ENCODE results near the gene ITGAX.
"Not testable (repeated sequence)": the region's sequence is repeated elsewhere in the genome, so short reads cannot be mapped to it uniquely, and the experiment has no call there.

Gene ITGAX

DNA sequence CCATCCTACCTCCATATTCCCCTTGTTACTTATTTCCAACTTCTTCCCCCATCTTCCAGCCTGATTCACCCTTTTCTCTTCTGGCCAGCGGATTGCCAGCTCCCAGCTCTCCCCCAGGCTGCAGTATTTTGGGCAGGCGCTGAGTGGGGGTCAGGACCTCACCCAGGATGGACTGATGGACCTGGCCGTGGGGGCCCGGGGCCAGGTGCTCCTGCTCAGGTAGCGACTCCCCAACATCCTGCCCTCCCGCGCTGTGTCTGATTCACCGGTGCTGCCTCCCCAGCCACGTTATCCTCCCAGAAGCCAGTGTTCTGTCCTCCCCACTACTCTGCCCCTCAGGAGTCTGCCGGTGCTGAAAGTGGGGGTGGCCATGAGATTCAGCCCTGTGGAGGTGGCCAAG lies 57.8 kb downstream of the ITGAX start:
- DNase-seq = no peak

DNA sequence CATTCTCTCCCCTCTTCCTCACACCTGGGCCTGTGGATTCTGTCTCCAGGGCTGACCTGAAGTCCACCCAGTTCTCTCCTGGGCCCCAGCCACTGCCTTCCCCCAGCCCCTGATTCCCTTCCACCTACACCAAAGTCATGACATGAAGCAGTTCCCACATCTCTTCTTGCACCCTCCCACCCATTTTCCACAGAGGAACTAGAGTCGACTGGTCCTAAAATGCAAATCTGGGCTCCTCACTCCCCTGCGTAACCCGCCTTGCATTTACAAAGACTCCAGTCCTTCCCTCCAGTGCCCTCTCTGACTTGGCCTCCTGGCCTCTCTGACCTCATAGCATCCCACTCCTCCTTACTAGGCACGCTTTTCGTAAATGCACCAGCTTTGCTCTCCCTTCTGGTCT lies 58.4 kb downstream of the ITGAX start:
- no peak for DNase-seq

DNA sequence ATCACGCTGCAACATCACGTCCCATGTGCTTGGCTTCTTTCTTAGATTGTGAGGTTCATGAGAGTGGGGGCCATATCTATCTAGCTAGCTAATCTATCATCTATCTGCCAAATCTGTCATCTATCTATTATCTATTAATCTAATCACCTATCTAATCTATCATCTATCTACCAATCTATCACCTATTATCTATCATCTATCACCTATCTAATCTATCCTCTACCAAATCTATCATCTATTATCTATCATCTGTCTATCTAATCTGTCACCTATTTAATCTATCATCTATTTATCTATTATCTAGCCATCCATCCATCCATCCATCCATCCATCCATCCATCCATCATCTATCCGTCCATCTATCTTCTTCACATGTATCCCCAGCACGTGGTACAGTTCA lies 59.0 kb downstream of the ITGAX start:
- no peak for DNase-seq

DNA sequence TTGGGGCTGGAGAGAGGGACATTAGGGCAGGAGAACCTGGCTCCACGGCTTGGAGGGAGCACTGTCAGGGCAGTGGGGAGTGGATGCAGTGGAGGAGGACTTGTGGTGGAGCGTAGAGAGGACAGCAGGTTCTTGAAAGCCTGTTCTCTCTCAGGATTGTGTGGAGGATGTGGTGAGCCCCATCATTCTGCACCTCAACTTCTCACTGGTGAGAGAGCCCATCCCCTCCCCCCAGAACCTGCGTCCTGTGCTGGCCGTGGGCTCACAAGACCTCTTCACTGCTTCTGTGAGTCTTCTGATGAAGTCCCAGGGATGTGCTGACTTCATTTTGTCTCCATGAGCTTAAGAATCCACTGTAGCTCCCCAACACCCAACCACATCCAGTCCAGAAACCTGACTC lies 59.7 kb downstream of the ITGAX start:
- DNase-seq = no peak

DNA sequence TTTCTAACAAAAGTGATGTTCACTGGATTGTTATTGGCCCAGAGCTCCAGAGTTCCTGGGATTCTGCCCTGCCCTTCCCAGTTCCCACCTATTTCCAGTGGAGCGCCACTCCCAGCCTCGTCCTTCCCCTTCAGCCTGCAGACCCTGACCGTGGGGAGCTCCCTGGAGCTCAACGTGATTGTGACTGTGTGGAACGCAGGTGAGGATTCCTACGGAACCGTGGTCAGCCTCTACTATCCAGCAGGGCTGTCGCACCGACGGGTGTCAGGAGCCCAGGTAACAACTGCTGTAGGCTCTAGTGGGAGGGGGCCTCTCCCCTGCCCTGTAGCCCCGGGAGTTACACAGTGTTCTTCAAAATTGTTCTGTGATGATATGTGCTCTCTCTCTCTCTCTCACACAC lies 61.4 kb downstream of the ITGAX start:
- DNase-seq = no peak

DNA sequence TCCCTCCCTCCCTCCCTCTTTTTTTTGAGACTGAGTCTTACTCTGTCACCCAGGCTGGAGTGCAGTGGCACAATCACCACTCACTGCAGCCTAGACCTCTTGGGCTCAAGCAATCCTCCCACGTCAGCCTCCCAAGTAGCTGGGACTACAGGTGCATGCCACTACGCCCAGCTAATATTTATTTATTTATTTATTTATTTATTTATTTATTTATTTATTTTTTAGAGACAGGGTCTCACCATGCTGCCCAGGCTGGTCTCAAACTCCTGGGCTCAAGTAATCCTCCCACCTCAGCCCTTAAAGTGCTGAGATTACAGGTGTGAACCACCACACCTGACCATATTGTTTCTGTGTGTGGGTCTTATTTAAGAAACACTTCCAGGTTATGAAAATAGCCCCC lies 62.1 kb downstream of the ITGAX start:
- not testable (repeated sequence) for DNase-seq

DNA sequence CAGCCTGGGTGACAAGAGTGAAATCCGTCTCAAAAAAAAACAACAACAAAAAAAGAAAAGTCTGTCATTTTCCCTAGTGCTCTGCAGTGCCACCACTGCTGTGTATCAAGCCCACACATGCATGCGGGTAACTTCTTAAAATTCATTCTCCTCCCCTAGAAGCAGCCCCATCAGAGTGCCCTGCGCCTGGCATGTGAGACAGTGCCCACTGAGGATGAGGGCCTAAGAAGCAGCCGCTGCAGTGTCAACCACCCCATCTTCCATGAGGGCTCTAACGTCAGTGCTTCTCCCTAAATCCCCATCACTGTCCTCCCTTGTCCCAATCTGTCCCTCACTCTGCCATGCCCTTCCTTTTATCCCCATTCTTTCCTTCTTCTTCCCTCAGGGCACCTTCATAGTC lies 62.9 kb downstream of the ITGAX start:
- no peak for DNase-seq

DNA sequence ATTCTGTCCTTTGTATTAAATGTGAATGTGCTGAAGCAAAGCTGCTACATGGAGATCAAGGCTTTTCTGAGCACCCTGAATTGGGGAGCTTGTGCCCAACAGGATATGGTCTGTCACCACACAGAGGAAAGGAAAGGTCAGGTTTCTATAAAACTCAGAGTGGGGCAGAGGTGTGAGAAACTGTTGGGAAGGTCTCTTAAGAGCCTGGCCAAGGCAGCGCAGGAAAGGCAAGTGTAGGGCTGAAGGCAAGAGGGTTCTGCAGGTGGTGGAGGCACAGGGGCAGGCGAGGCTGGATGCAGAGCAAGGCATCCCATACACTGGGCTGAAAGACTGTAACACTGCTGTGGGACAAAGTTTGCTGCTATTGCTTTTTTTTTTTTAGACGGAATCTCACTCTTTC lies 65.1 kb downstream of the ITGAX start:
- no peak for DNase-seq

DNA sequence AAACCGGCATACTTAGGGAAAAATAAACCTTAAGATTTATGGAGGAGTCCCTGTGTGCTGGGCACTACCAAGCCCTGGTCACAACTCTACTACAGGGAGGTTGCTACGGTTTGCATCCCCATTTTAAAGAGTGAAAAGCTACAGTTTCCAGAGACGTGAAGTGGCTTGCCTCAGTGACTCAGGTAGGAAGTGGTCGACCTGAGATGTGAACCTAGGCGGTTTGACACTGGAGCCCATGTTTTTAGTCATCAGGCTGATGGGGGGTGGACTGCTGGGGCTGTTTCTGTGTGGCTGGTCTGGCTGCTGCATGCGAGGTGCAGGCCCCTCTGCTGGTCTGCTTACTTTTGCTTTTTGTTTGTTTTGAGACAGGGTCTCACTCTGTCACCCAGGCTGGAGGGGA lies 66.6 kb downstream of the ITGAX start:
- DNase-seq = no peak

DNA sequence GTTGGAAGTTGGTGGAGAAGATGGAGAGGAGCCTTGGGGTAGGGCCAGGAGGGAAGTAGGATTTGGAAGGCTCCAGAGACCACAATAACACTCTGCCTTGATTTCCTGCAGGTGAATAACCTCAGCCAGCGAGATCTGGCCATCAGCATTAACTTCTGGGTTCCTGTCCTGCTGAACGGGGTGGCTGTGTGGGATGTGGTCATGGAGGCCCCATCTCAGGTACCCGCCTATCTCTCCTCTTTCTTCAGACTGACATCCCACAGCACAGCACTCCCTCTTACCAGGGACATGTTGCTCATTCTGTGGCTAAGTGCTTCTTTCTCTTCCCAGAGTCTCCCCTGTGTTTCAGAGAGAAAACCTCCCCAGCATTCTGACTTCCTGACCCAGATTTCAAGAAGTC lies 68.3 kb downstream of the ITGAX start:
- no peak for DNase-seq

DNA sequence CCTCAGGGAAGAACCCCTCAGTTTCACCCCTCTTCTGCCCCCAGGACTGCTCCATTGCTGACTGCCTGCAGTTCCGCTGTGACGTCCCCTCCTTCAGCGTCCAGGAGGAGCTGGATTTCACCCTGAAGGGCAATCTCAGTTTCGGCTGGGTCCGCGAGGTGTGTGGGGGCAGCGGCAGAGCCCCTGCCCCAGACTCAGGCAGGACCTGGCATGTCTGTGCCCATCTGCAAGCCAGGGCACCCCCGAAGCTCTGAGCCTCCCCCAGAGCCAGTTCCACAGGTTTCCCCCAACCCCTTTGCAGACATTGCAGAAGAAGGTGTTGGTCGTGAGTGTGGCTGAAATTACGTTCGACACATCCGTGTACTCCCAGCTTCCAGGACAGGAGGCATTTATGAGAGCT lies 68.8 kb downstream of the ITGAX start:
- DNase-seq = no peak

DNA sequence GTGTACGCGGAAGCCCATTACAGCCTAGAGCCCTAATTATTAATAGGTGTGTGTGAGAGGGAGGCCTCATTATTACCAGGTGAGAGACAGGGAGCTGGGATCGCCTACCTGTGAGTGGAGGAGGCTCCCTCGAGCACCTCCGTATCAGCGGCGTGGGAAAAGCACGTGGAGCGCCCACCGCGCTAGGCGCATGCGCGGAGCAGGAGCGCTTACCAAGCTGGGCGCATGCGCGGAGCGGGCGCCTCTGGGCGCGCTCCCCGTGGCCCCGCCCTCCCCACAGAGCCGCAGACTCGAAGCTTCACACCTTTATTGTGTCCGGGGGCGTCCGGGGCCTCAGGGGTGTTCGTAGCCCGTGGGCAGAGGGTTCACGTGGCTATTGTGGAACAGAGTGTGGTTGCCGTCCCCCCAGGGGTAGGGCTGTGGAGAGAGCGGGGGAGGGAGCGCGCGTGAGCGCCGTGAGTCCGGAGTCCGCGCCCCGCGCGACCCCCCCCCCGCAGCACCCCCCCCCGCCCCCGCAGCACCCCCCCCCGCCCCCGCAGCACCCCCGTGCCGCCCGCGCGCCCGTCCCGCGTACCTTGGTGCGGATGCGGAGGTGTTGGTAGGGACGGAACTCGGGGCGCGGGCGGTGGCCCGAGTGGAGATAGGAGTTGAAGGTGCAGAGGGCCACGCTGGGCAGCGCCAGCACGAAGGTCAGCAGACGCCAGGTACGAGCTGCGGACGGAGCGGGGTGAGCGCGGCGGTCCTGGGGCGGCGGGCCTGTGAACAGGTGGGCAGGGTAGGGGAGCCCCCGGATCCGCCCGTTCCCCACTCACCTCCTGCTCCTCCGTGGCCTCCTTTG lies 72.7 kb downstream of the ITGAX start:
- DNase-seq = no peak

DNA sequence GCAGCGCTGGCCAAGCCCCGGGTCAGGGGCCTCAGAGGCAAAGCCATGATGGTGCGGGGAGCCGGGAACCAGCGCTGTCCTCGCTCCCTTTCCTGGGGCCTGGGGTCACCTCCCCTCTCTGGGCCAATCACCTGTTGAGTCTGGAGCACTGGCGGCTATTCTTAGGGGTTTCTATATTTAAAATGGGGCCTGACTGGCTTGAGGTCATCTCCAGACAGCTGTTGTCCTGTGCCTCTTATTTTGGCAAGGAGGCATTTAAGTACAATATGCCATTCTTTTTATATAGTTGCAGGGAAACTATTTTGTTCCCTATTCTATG lies 73.3 kb downstream of the ITGAX start, which contains the start of gene COX6A2:
Gene COX6A2 (minus strand): TSS at position 82 of the 319 bp plus-strand sequence. CDS start 35 bp downstream, at position 47.
- DNase-seq = no peak

DNA sequence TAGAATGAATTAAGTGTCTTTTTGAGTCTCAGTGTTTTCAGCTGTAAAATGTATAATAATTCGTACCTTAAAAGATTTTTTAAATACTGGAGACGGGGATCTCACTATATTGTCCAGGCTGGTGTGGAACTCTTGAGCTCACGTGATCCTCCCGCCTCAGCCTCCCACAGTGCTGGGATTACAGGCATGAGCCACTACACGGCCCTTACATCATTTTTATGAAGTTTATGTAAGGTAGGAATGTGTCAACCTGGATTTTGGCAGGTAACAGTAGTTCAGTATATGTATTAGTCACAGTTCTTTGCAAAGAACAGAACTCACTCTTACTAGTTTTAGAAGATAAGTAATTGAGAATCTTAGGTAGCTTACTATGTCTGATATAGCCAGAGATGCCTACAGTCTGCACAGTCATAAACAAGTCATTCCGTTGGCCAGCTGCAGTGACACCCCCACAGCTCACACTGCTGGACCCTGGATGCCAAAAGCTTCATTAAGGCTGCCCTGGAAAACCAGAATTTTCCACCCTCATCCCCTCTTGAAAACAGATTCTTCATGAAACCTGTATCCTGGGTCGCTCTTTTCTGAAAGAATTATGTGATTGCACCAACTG lies 73.8 kb downstream of the ITGAX start:
- DNase-seq = no peak

DNA sequence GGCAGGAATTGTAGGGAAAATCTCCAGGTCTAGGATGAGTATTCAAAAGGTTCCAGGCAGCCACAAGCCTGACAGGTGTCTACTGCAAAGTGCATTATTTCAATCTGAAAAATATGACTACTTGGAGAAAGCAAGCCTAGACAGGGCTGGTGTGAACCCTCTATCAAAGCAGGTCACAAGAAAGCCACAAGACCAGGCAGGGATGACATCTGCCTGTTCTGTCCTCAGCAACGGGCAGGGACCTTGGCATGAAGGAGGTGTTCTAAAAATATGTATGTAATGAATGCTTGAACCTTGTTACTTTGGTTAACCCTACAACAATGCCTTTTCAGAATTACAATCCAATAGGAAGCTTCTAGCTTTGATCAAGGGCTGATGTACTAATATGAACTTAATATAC lies 74.3 kb downstream of the ITGAX start:
- no peak for DNase-seq

DNA sequence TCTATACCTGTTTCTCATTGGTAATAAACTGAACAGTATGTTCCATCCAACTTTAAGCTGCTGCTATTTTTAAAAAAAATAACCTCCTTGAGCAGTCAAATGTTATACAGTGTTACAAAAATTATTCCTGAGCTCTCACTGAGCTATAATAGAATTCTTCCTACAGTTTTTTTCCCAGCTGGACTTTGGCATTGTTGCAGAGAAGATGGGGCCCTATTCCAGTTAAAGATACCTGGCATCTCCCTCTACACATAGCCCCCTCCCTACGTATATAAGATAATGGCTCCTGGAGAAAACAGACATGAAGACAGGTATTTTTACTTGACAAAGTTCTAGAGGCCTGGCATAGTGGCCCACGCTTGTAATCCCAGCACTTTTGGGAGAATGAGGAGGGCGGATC lies 74.8 kb downstream of the ITGAX start:
- DNase-seq = no peak

DNA sequence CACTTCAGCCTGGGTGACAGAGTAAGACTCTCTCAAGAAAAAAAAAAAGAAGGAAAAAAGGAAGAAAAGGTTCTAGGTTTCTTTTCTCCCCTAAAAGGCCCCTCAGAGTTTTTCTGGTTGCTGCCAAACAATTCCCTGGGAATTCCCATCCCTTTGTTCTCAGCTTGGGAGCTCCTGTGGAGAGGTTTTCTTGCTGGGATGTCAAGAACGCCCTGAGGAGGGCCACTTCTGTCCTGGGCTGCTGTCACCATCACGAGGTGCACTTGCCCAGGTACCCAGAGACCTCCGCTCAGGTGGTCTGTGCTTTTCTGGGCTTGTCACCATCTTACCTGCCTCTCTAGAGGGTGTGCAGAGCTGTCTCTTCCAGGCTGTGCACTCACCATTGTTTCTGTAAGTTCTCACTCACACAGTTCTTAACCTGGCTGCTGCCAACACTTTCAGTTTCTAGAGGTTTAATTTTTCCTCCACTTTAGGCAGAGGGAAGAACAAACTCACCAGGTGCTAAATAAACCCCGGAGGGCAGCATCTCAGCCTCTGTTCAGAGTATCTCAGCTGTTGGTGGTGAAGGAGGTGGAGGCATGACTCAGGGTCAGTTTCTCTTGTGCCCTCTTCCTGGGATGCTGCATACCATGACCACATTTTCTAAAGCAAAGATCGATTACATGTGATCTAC lies 75.5 kb downstream of the ITGAX start:
- no peak for DNase-seq

Data from HCEC 1CT (cell line).